Tibial nerve (tissue), 3 donors: ENCODE data around the gene MAGI2.

ENCODE experiments used
- CTCF ChIP-seq, 5 experiments: fragments of 200-600 bp in 3 of 5; fragments of 450-650 bp in 2 of 5; sonication (generic) in 3 of 5; IDR thresholded peaks; one replicate each; pipeline ENCODE4 v1.5.1; 2016 to 2019; ENCODE audit warnings: antibody characterized with exemption in 5 of 5, mild to moderate bottlenecking in 3 of 5, moderate library complexity in 2 of 5
- POLR2A ChIP-seq, 2 donors: fragments of 450-650 bp; IDR thresholded peaks; one replicate each; pipeline ENCODE4 v1.6.1; 2017; ENCODE audit warnings: antibody characterized with exemption in 2 of 2, mild to moderate bottlenecking in 2 of 2, moderate library complexity in 2 of 2

GRCh38 chr7:79292834-79293233 is 160.6 kb downstream of the MAGI2 start:
- TF ChIP-seq CTCF (IDR thresholded peaks at IDR 0.05) = no peak
- no peak for TF ChIP-seq POLR2A (IDR thresholded peaks at IDR 0.05)
